Activated CD8-positive, alpha-beta T cell treated with anti-CD3 and anti-CD28 coated beads for 36 hours (primary cell): Measurements from ENCODE around the gene MTF2. TPM values are rescaled to one million over a fixed set of nuclear protein-coding genes. Genes with fewer than 3 reads are reported as not detected.

Experiments
- ATAC-seq: fragments of 200-7000 bp; cut with Tn5 transposase; one replicate; pipeline ENCODE4 v1.10.0; 2021; ENCODE audit warnings: mild to moderate bottlenecking, moderate library complexity
- CTCF ChIA-PET: fragments of 350-600 bp; sonication (Branson Sonifier 250); formaldehyde crosslinking; loops from one replicate; lab custom pipeline; 2021; ENCODE audit warnings: antibody characterized with exemption; lab: Charles Lee
- POLR2A ChIA-PET: fragments of 350-600 bp; sonication (Branson Sonifier 250); formaldehyde crosslinking; loops from one replicate; lab custom pipeline; 2021; ENCODE audit warnings: antibody characterized with exemption; lab: Charles Lee
- DNase-seq: peaks from one replicate; pipeline ENCODE4 v3.0.0-alpha.2; 2020
- H3K27ac Mint-ChIP-seq: one replicate; pipeline ENCODE4 v1.8.0; 2021; ENCODE audit warnings: mild to moderate bottlenecking, mixed read lengths
- H3K27me3 Mint-ChIP-seq: one replicate; pipeline ENCODE4 v1.8.0; 2021; ENCODE audit warnings: mixed read lengths
- H3K36me3 Mint-ChIP-seq: one replicate; pipeline ENCODE4 v1.8.0; 2021; ENCODE audit warnings: low read depth, mixed read lengths
- H3K4me1 Mint-ChIP-seq: one replicate; pipeline ENCODE4 v1.8.0; 2021; ENCODE audit warnings: low read depth, mixed read lengths
- H3K4me3 Mint-ChIP-seq: one replicate; pipeline ENCODE4 v1.8.0; 2021; ENCODE audit warnings: mild to moderate bottlenecking, moderate library complexity, mixed read lengths
- H3K9me3 Mint-ChIP-seq: one replicate; pipeline ENCODE4 v1.8.0; 2021; ENCODE audit warnings: mixed read lengths
- CTCF ChIP-seq: fragments of 200-600 bp; IDR thresholded peaks from one replicate; pipeline ENCODE4 v1.8.0; 2022; ENCODE audit warnings: antibody characterized with exemption, mild to moderate bottlenecking
- intact Hi-C: fragments of 100-400 bp; cut with micrococcal nuclease; formaldehyde crosslinking; loops from one replicate; pipeline ENCODE4 v1.10.0; 2022
- total RNA-seq, 2 experiments: library from RNA; stranded (reverse); gene quantifications; one replicate each; pipeline ENCODE4 v1.2.3, GENCODE V29; 2021

The MTF2 gene
- total RNA-seq, 2 experiments from 2014 or later, result 65.0 to 70.9 TPM

GRCh38 chr1:93186667-93187066, 107.6 kb downstream of the MTF2 start:
- H3K27me3 Mint-ChIP-seq, result no peaks in the 10 kb centered on the region
- intact Hi-C loops, result no loop called here
- H3K9me3 Mint-ChIP-seq, result no peaks in the 10 kb centered on the region
- ChIA-PET CTCF (no interaction called here), POLR2A (interaction anchor here (0.6 kb wide), 1 partner anchor 33 kb away, joined by 4 read pairs; no protein-coding TSS in a partner anchor)
- ATAC-seq (no peak), DNase-seq (no peak)
- no peak overlapping the region for H3K27ac Mint-ChIP-seq
- peaks cover 37% of the 10 kb centered on the region for H3K36me3 Mint-ChIP-seq
- no peak for TF ChIP-seq CTCF
- H3K4me3 Mint-ChIP-seq, result no peak overlapping the region
- H3K4me1 Mint-ChIP-seq, result peaks cover 25% of the 10 kb centered on the region

Other genes starting within 250 kb of the MTF2 start
- gene RPL5, start 247.2 kb upstream of the MTF2 start, total RNA-seq, result 1,000 to 10,000 TPM; 1,782 to 1,792 TPM
- 1 to 10 TPM; 8.1 to 9.0 TPM for gene DIPK1A, start 117.8 kb upstream of the MTF2 start, total RNA-seq
- 10 to 100 TPM; 29.2 to 31.6 TPM for gene TMED5, start 101.1 kb downstream of the MTF2 start, total RNA-seq
- 10 to 100 TPM; 21.8 to 24.6 TPM for gene CCDC18, start 101.4 kb downstream of the MTF2 start, total RNA-seq